Retinal pigment epithelial cell (primary cell): Measurements from ENCODE around the gene RASGRP2.

ENCODE experiments used
- DNase-seq: peaks from one replicate; pipeline ENCODE4 v3.0.0-alpha.2; 2010; ENCODE audit warnings: low read depth
- H3K4me3 ChIP-seq: 2 replicates; pipeline ENCODE4 v1.5.1; 2011; ENCODE audit warnings: mild to moderate bottlenecking, low read length, control low read depth, moderate library complexity
- CTCF ChIP-seq: conservative IDR thresholded peaks from 2 replicates; pipeline ENCODE4 v1.5.1; 2011; ENCODE audit warnings: low read depth, low read length, control low read depth, inconsistent platforms

Gene RASGRP2

GRCh38 chr11:64764753-64765152 lies 20.8 kb upstream of the RASGRP2 start:
- H3K4me3 ChIP-seq: no peak overlapping the region
- no peak for TF ChIP-seq CTCF
- no peak for DNase-seq

GRCh38 chr11:64764040-64764611 lies 20.2 kb upstream of the RASGRP2 start:
- TF ChIP-seq CTCF: no peak
- no peak overlapping the region for H3K4me3 ChIP-seq
- no peak for DNase-seq

GRCh38 chr11:64763526-64764039 lies 19.6 kb upstream of the RASGRP2 start:
- no peak for DNase-seq
- no peak for TF ChIP-seq CTCF
- H3K4me3 ChIP-seq: no peak overlapping the region

GRCh38 chr11:64762674-64763525 lies 19.0 kb upstream of the RASGRP2 start:
- DNase-seq: no peak
- TF ChIP-seq CTCF: no peak
- no peak overlapping the region for H3K4me3 ChIP-seq

GRCh38 chr11:64762277-64762673 lies 18.3 kb upstream of the RASGRP2 start:
- no peak overlapping the region for H3K4me3 ChIP-seq
- TF ChIP-seq CTCF: no peak
- DNase-seq: no peak

- no peak for DNase-seq
- no peak for TF ChIP-seq CTCF
- H3K4me3 ChIP-seq: no peak overlapping the region
These were observed 16.9 kb upstream of the RASGRP2 start for GRCh38 chr11:64760759-64761420.
